ENCODE measurements around the gene AMFR. TPM values are rescaled to one million over a fixed set of nuclear protein-coding genes. Genes with fewer than 3 reads are reported as not detected.

The AMFR gene
- total RNA-seq, 1 experiment from 2014 or later, result 25.6 TPM

GRCh38 chr16:56324406-56324805 lies 100.9 kb downstream of the AMFR start:
- Histone ChIP-seq H2BK120ac (ENCODE audit: low read depth, low read length, poor library complexity, severe bottlenecking) (no peak overlapping the region), H2AFZ (ENCODE audit: low read length) (no peak overlapping the region), H3K79me2 (ENCODE audit: insufficient read depth, low read length) (no peaks in the 10 kb centered on the region), H2BK20ac (ENCODE audit: low read depth, low read length, poor library complexity, severe bottlenecking) (no peak overlapping the region), H3K9me3 (ENCODE audit: control insufficient read depth, low read depth, low read length) (no peaks in the 10 kb centered on the region), H3K9ac (ENCODE audit: extremely low read depth, insufficient read length, low read length) (no peak overlapping the region), H2BK12ac (ENCODE audit: insufficient read length, low read depth, low read length) (no peak overlapping the region), H3K23me2 (ENCODE audit: insufficient read length, low read depth, low read length, poor library complexity, severe bottlenecking) (no peaks in the 10 kb centered on the region), H4K8ac (replicated peaks; ENCODE audit: insufficient read length, low read depth, low read length) (no peak overlapping the region), H3K14ac (ENCODE audit: insufficient read depth, low read length) (no peak overlapping the region), H2BK15ac (ENCODE audit: low read depth, low read length) (no peak overlapping the region), H4K91ac (ENCODE audit: insufficient read length, low read depth, low read length) (no peak overlapping the region), H3K23ac (ENCODE audit: insufficient read length, low read depth, low read length) (no peak overlapping the region), H3K79me1 (ENCODE audit: insufficient read depth, low read depth, low read length, poor library complexity, severe bottlenecking) (no peaks in the 10 kb centered on the region), H3T11ph (ENCODE audit: low read length) (no peak overlapping the region), H4K20me1 (ENCODE audit: control insufficient read depth, insufficient read depth, insufficient read length) (no peaks in the 10 kb centered on the region), H3K4me2 (ENCODE audit: insufficient read depth, insufficient read length, low read length) (no peak overlapping the region), H3K27ac (ENCODE audit: insufficient read length, low read depth, low read length) (no peak overlapping the region), H2AK5ac (ENCODE audit: insufficient read length, low read length) (no peak overlapping the region), H3K18ac (ENCODE audit: insufficient read length, low read depth, low read length) (no peak overlapping the region), H2BK5ac (ENCODE audit: insufficient read length, low read length) (no peak overlapping the region), H3K56ac (ENCODE audit: insufficient read length, low read depth, low read length) (no peak overlapping the region), H3K27me3 (ENCODE audit: insufficient read depth, low read length) (no peaks in the 10 kb centered on the region), H3K4me1 (ENCODE audit: insufficient read depth, low read length) (no peaks in the 10 kb centered on the region), H4K5ac (ENCODE audit: insufficient read length, low read depth, low read length) (no peak overlapping the region), H3K4ac (ENCODE audit: low read depth, low read length) (no peak overlapping the region)
- Mint-ChIP-seq H3K36me3 (ENCODE audit: insufficient read depth in 1 of 3, low read depth in 3 of 3) (no peaks in the 10 kb centered on the region; a peak in 1 of 7 replicates), H3K9me3 (no peaks in the 10 kb centered on the region), H3K4me1 (no peaks in the 10 kb centered on the region), H3K27ac (no peak overlapping the region), H3K4me3 (no peak overlapping the region), H3K27me3 (ENCODE audit: low read depth) (no peaks in the 10 kb centered on the region)
- DNase-seq, result no peak
- no CpG with 5 or more reads among the region's 9 CpGs for WGBS (ENCODE audit: extremely low coverage, insufficient read length, low lambda C conversion rate)
- TF ChIP-seq CTCF (conservative IDR thresholded peaks at IDR 0.05), result no peak
